ENCODE data around the gene FGF22. TPM values are rescaled to one million over a fixed set of nuclear protein-coding genes. Genes with fewer than 3 reads are reported as not detected.

The FGF22 gene
- polyA plus RNA-seq, 1 donor from 2014 or later: 0.48 TPM

- TF ChIP-seq REST (IDR thresholded peaks at IDR 0.05; ENCODE audit: borderline replicate concordance): no peak
- TF ChIP-seq EP300 (conservative IDR thresholded peaks at IDR 0.05; ENCODE audit: poor library complexity, severe bottlenecking): no peak
- TF ChIP-seq EZH2 (IDR thresholded peaks at IDR 0.05; ENCODE audit: borderline replicate concordance, insufficient read depth, low read length, poor library complexity, severe bottlenecking): no peak
- no peak for TF ChIP-seq CTCF (IDR thresholded peaks at IDR 0.05; ENCODE audit: poor library complexity, severe bottlenecking)
- no peak for TF ChIP-seq SMC3 (conservative IDR thresholded peaks at IDR 0.05; ENCODE audit: poor library complexity)
- TF ChIP-seq TAF1 (IDR thresholded peaks at IDR 0.05; ENCODE audit: low read depth): no peak
- TF ChIP-seq MXI1 (conservative IDR thresholded peaks at IDR 0.05; ENCODE audit: poor library complexity, severe bottlenecking): no peak
- TF ChIP-seq POLR2AphosphoS5 (IDR thresholded peaks at IDR 0.05): no peak
- no peak for TF ChIP-seq RAD21 (conservative IDR thresholded peaks at IDR 0.05)
- H3K4me2 ChIP-seq (ENCODE audit: low read length): no peak overlapping the region
- H3K9me3 ChIP-seq (ENCODE audit: low read length): no peaks in the 10 kb centered on the region
- no peak overlapping the region for H3K9ac ChIP-seq (ENCODE audit: low read length)
- no peak overlapping the region for H2AFZ ChIP-seq (ENCODE audit: low read depth, low read length)
- H4K20me1 ChIP-seq (ENCODE audit: insufficient read depth): no peaks in the 10 kb centered on the region
- H3K27ac ChIP-seq (ENCODE audit: low read length): no peak overlapping the region
- no peak overlapping the region for H3K4me3 ChIP-seq (ENCODE audit: low read length)
- no peaks in the 10 kb centered on the region for H3K9me2 ChIP-seq (ENCODE audit: insufficient read depth, low read length)
- no peaks in the 10 kb centered on the region for H3K79me2 ChIP-seq (replicated peaks; ENCODE audit: insufficient read depth, low read length)
- no peaks in the 10 kb centered on the region for H3K36me3 ChIP-seq (ENCODE audit: insufficient read depth, low read length)
- H3F3A ChIP-seq (ENCODE audit: insufficient read depth, low read length, poor library complexity, severe bottlenecking): no peaks in the 10 kb centered on the region
- no peaks in the 10 kb centered on the region for H3K27me3 ChIP-seq (ENCODE audit: insufficient read depth, low read depth, low read length)
Observed at GRCh38 chr19:685454-685931, 45.8 kb downstream of the FGF22 start.

GRCh38 chr19:686589-687297 is 47.1 kb downstream of the FGF22 start:
- no peaks in the 10 kb centered on the region for H3K36me3 ChIP-seq (ENCODE audit: insufficient read depth, low read length)
- H3K4me3 ChIP-seq (ENCODE audit: low read length): no peak overlapping the region
- no peaks in the 10 kb centered on the region for H3F3A ChIP-seq (ENCODE audit: insufficient read depth, low read length, poor library complexity, severe bottlenecking)
- no peaks in the 10 kb centered on the region for H4K20me1 ChIP-seq (ENCODE audit: insufficient read depth)
- H3K9me3 ChIP-seq (ENCODE audit: low read length): no peaks in the 10 kb centered on the region
- no peaks in the 10 kb centered on the region for H3K27me3 ChIP-seq (ENCODE audit: insufficient read depth, low read depth, low read length)
- H3K4me2 ChIP-seq (ENCODE audit: low read length): no peak overlapping the region
- H3K79me2 ChIP-seq (replicated peaks; ENCODE audit: insufficient read depth, low read length): no peaks in the 10 kb centered on the region
- TF ChIP-seq RAD21 (conservative IDR thresholded peaks at IDR 0.05): no peak
- no peak for TF ChIP-seq EP300 (conservative IDR thresholded peaks at IDR 0.05; ENCODE audit: poor library complexity, severe bottlenecking)
- no peak for TF ChIP-seq REST (IDR thresholded peaks at IDR 0.05; ENCODE audit: borderline replicate concordance)
- TF ChIP-seq EZH2 (IDR thresholded peaks at IDR 0.05; ENCODE audit: borderline replicate concordance, insufficient read depth, low read length, poor library complexity, severe bottlenecking): no peak
- no peak for TF ChIP-seq CTCF (IDR thresholded peaks at IDR 0.05; ENCODE audit: poor library complexity, severe bottlenecking)
- no peak for TF ChIP-seq SMC3 (conservative IDR thresholded peaks at IDR 0.05; ENCODE audit: poor library complexity)
- TF ChIP-seq TAF1 (IDR thresholded peaks at IDR 0.05; ENCODE audit: low read depth): no peak
- no peak for TF ChIP-seq POLR2AphosphoS5 (IDR thresholded peaks at IDR 0.05)
- TF ChIP-seq MXI1 (conservative IDR thresholded peaks at IDR 0.05; ENCODE audit: poor library complexity, severe bottlenecking): no peak
- no peak overlapping the region for H2AFZ ChIP-seq (ENCODE audit: low read depth, low read length)
- no peak overlapping the region for H3K27ac ChIP-seq (ENCODE audit: low read length)
- H3K9ac ChIP-seq (ENCODE audit: low read length): no peak overlapping the region
- no peaks in the 10 kb centered on the region for H3K9me2 ChIP-seq (ENCODE audit: insufficient read depth, low read length)
